ENCODE results near the gene DCAF15.

DCAF15 gene

DNA sequence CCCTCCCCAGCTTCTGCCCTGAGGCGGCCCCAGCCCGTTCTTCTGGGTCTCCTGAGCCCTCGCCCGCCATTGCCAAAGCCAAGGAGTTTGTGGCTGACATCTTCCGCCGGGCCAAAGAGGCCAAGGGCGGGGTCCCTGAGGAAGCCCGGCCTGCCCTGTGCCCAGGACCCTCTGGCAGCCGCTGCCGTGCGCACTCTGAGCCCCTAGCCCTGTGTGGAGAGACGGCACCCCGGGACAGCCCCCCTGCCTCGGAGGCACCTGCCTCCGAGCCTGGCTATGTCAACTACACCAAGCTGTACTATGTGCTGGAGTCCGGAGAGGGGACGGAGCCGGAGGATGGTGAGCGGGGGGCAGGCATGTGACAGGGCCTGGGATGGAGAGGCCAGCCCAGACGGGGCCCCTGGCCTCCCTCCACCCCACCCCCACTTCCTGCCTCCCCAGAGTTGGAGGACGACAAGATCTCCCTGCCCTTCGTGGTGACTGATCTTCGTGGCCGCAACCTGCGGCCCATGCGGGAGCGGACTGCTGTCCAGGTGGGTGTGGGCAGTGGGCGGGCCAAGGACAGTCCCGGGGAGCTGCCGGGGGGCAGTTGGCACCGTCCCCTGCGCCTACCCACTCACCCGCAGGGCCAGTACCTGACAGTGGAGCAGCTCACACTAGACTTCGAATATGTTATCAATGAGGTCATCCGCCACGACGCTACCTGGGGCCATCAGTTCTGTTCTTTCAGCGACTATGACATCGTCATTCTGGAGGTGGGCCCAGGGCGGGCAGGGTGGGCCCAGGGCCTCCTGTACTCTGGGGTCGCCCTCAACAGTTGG, 7.0 kb downstream of the DCAF15 start:
- no peak for DNase-seq (ENCODE audit: low read depth)
- no peak overlapping the region for H3K4me3 ChIP-seq (ENCODE audit: low read depth, low read length)
- TF ChIP-seq CTCF (IDR thresholded peaks at IDR 0.05; ENCODE audit: control insufficient read depth, extremely low read depth, insufficient read depth), result no peak

DNA sequence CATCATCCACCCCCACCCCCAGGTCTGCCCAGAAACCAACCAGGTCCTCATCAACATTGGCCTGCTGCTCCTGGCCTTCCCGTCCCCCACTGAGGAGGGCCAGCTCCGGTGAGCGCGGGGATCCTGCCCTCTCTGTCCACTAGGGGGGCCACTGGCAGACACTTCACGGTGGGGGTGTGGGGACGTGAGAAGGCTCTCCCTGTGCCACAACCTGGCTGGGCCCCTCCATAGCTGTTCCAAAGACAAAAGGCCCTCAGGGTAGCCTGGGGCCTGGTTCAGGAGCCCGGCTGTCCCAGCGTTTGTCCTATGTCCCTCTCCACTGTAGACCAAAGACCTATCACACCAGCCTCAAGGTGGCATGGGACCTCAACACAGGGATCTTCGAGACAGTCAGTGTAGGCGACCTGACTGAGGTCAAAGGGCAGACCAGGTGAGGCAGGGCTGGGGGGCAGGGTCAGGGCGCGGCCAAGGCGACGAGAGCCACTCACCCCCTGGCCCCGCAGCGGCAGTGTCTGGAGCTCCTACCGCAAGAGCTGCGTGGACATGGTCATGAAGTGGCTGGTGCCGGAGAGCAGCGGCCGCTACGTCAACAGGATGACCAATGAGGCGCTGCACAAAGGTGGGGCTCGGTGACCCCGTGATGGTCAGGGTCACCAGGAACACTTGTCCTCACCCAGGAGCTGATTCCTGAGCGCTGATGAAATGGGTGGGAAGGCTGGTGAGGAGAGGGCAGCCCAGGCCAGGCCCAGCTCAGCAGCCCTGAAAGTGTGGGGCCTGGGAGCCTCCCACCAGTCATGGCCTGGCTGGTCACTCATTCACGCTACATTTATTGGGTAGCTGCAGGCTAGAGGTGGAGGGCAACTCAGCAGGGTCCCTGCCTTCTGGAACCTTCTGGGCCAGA, 7.9 kb downstream of the DCAF15 start:
- no peak for TF ChIP-seq CTCF (IDR thresholded peaks at IDR 0.05; ENCODE audit: control insufficient read depth, extremely low read depth, insufficient read depth)
- H3K4me3 ChIP-seq (ENCODE audit: low read depth, low read length), result no peak overlapping the region
- DNase-seq (ENCODE audit: low read depth), result no peak

GRCh38 chr19:13960863-13961784, 8.8 kb downstream of the DCAF15 start:
- no peak for DNase-seq (ENCODE audit: low read depth)
- no peak overlapping the region for H3K4me3 ChIP-seq (ENCODE audit: low read depth, low read length)
- no peak for TF ChIP-seq CTCF (IDR thresholded peaks at IDR 0.05; ENCODE audit: control insufficient read depth, extremely low read depth, insufficient read depth)

DNA sequence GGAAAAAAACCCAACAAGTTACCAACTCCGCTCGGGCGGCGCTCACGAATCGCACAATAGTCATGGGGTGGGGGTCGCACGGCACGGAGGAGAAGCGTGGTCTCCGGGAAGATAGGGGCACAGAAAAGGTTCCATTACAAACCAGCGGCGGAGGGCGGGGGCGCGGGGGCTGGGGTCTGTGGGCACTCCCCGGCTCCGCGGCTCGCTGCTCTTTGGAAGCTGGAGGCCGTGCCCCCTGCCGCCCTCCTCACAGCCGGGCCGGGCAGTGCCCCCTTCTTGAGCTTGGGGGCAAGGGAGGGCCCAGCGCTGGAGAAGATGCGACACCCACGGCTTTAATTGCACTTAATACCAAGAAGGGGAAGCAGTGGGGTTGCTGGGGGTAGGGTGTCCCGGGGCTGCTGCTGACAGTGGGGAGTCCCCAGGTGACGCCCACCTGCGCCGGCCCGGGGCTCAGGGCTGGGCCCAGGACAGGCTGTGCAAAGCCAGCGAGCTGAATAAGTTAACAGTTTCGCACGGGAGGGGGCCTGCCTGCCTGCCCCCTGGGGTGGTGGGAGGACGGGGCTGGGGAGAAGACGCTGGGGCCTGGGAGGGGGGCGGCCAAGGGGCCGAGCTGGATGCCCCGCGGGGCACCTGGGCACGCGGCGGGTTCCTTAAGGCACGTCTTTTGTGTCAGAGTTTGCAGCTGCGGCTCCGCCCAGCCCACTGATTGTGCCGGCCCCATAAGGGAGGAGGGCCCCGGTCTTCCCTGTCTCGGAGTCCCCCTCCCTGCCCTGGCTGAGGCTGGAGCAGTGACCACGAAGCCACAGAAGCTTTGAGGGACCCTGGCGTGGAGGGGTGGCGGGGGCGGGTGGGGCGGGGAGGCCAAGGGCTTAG, 9.8 kb downstream of the DCAF15 start:
- TF ChIP-seq CTCF (IDR thresholded peaks at IDR 0.05; ENCODE audit: control insufficient read depth, extremely low read depth, insufficient read depth), result no peak
- H3K4me3 ChIP-seq (ENCODE audit: low read depth, low read length), result no peak overlapping the region
- no peak for DNase-seq (ENCODE audit: low read depth)

- no peak for DNase-seq (ENCODE audit: low read depth)
- no peak for TF ChIP-seq CTCF (IDR thresholded peaks at IDR 0.05; ENCODE audit: control insufficient read depth, extremely low read depth, insufficient read depth)
- H3K4me3 ChIP-seq (ENCODE audit: low read depth, low read length), result no peak overlapping the region
Observed at GRCh38 chr19:13962699-13963602, 10.6 kb downstream of the DCAF15 start.
